NCI-H446 treated with DMSO at 0.1 percent for 48 hours (cell line): ENCODE measurements around the gene ARMC3.

Experiments
- DNase-seq: peaks from one replicate; lab custom pipeline; 2025; lab: John Stamatoyannopoulos, UW

ARMC3 gene

GRCh38 chr10:23075672-23076071 lies 147.8 kb downstream of the ARMC3 start:
- DNase-seq = no peak

DNA sequence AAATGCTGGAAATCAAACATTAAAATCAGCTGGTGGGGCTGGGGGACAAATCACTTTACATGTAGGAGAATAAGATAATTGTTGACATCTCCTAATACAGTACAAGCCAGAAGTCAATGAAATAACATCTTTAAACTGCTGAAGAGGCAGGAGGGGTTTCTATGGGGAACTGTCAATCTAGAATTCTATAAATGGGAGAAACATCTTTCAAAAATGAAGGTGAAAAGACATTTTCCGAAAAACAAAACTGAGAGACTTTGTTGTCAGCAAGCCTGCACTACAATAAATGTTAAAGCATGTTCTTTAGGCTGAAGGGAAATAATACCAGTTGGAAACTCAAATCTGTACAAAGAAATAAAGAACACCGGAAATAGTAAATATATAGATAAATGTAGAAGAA lies 150.3 kb downstream of the ARMC3 start:
- DNase-seq = no peak

DNA sequence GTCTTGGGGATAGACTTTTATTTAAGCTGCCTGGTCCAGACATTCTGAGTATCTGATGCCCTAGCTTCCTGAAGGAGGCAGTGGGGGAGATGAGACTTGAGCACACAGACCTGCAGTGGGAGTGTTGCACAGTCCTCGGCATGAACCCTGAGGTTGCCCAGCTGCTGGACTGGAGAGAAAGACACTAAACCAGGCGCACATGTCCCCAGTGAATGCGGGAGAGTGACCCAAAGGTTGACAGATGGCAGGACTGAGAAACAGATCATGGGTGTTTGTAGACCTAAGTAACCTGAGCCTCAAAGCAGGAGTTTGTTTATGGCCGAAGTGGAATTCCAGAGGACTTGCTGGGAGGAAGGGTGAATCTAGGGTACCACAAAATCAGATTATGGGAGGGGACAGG lies 151.8 kb downstream of the ARMC3 start:
- no peak for DNase-seq

DNA sequence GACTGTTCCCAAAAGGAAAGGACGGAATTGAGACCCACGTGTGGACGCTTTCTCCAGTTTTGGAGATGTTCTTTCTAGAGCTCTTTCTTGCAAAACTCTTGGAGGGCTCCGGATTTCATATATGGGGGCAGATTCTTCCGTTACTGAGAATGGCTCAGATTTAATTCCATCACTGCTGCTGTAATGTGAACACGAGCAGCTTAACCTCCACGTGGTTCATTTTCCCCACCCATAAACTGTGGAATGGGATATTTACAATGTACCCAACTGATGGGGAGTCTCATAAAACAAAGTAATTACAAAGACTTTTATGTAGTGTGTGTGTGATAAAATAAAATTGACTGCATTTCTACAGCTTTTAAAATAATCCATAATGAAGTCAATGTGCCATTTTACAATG lies 152.4 kb downstream of the ARMC3 start:
- DNase-seq = no peak

- peak; percentile 71 for DNase-seq
Measured at GRCh38 chr10:23081221-23081750, 153.4 kb downstream of the ARMC3 start.

GRCh38 chr10:23081891-23082290 lies 154.0 kb downstream of the ARMC3 start:
- DNase-seq = no peak
